ENCODE data around the gene PDGFD.

PDGFD gene

DNA sequence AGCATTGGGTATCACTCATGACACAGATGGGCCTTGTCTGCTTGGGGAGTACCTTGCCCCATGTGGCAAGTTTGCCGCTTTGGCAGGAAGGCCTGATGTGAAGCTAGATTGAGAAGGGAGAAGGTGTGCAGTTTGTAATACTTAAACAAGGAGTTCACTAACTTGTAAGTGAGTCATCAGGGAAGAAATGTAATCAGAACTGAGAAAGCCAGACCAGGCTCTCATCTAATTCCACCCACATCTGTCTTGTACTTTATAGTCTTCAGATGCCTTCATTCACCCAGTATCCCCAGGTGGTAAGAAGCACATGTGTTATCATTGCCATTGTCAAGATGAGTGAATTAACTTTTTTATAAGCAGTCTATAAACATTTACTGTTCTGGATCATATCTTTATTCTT is 243.5 kb downstream of the PDGFD start:
- peak; percentile 71 for DNase-seq (ENCODE audit: low read depth)

DNA sequence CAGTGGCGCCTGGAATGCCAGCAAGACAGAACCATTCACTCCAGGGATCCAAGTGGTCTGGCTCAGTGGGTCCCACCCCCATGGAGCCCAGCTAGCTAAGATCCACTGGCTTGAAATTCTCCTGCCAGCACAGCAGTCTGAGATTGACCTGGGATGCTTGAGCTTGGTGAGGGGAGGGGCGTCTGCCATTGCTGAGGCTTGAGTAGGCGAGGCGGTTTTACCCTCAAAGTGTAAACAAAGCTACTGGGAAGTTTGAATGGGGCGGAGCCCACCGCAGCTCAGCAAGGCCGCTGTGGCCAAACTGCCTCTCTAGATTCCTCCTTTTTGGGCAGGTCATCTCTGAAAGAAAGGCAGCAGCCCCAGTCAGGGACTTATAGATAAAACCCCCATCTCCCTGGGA is 253.2 kb downstream of the PDGFD start:
- DNase-seq (ENCODE audit: low read depth), result peak; percentile 36

DNA sequence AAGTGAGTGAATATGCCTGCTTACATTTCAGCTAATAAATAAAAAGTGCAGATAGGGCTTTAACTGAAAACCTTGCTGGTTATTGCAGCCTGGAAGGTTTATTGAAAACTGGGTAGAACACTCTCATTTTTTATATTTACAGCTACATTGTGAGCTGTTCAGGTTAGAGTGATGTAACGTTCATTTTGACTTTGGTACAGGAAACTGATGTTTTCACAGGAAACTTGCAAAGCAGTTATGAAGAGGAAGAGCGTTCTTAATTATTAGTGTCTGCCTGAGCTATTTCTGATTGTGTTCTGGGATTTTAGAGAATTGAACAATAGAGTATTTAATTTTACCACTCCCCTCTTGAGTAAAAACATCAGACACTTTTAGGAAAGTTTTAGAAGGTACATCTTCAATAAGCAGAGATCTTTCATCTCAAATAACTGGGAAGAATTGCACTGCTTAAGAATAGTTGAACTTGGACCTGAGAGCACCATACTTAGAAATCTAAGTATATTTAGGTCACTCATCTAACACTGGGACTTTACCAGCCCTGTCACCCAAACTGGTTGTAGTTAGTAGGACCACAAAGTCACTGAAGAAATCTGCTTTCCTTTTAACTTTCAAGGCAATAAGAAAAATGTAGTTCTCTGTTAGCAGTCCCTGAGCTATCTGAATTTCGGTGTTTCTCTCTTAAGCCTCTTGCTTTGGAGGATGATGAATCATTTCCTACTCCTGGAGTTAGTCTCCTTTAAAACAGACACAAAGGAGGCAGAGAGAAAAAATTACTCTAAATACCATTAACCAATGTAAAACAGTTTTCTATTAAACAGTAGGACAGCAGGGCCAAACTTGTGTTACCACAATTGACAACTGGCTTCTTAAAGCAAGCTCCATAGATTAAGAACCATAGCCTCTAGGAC is 256.1 kb downstream of the PDGFD start:
- DNase-seq (ENCODE audit: low read depth), result peak; percentile 63

DNA sequence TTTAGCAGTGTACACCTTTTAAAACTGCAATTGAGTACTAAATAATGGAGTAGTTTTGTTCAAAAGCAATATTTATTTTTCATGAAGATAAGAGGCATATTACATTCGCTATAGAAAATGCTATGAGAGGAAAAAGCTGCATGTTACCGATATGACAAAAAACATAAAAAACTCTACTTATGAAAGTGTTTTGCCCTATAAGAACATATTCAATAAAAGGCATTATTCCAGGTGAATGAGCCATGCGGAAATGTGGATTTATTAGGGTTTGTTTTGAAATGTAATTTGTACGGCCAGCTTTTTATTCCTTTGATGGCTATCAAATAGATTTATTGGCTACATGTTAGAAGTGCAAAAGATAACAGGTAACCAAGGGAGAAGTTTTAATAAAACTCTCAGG is 256.8 kb downstream of the PDGFD start:
- no peak for DNase-seq (ENCODE audit: low read depth)

DNA sequence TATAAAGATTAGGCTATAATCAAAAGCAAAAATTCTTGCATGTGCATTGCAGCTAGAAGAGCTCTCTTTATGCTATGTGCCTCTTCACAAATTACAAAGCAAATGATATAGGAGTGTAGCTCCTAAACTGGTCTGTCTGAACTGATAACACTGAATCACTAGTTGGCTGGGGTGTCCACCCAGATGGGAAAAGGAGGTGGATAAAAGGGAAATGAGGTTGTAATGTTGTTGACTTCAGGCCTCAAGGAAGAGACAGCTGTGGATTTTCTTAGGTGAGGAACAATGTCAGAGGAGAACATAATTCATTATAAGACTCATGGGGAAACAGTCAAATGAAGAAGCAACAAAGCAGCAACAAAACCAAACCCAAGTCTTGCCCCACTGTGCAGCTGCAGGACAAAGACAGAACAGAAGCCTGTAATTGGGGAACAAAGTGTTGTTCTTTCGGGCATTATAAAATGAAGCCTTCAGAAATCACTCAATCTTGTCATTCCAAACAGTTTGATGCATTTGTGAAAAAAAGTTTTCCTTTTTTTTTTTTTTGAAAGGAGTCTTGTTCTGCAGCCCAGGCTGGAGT is 257.6 kb downstream of the PDGFD start:
- no peak for DNase-seq (ENCODE audit: low read depth)

DNA sequence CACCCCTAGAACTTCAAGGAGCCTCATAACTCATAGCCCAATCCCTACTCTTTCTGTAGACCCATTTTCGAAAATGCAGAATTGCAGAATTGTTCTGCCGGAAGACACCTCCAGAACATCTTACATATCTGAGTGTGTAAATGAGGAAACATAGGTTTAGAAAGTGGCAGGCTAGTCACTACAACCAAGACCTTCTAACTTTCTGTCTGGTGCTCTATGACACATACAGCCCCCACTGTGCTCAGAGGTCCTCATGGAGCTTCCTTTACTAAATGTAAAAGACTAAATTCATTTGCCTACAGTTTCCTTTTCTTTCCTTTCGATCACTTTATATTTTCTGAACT is 259.7 kb downstream of the PDGFD start:
- no peak for DNase-seq (ENCODE audit: low read depth)

DNA sequence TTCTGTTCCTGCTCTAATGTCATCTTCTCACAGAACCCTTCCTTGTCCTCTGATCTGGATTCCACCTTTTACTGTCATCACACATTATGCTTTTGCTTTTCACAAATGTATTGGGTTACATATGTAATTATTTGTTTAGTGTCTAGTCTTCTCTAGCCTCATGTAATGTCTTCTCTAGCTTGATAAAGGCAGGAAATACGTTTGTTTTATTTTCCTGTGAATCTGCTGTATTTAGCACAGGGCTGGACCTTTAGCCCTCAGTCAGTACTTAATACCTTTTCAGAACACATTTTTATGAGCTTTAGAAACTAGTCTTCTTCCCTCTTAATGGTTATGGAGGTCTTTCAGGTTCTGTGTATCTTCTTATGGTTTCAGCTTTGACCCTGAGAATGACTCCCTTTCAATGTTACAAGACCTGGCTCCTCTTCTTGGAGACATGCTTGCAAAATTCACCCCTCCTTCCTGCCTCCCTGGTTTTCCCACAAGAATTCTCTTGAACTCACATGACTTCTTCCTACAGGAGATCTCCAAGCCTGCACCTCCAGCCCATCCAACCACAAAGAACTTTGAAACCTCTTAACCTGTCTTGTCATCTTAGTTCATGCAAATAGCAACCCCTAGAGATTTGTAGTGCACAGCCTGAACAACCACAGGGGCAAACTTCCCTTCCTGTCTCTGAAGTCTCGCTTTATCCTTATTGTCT is 260.2 kb downstream of the PDGFD start:
- peak; percentile 64 for DNase-seq (ENCODE audit: low read depth)

DNA sequence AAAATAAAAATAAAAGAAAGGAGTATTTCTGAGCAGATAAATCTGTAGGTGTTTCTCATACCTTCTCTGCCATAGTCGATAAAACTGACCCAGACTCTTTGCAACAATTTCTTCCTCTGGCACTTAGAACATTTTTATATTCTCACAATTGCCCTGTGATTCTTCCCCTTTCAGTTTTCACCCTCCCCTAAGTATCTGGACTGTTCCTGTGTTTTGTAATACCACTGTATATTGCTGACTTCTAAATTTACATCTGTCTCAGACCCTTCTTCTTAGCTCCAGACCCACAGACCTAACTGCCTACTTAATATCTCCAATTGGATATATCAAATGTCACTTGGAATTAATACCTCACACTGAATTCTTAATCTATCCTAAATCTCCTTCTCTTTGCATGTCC is 261.0 kb downstream of the PDGFD start:
- no peak for DNase-seq (ENCODE audit: low read depth)

DNA sequence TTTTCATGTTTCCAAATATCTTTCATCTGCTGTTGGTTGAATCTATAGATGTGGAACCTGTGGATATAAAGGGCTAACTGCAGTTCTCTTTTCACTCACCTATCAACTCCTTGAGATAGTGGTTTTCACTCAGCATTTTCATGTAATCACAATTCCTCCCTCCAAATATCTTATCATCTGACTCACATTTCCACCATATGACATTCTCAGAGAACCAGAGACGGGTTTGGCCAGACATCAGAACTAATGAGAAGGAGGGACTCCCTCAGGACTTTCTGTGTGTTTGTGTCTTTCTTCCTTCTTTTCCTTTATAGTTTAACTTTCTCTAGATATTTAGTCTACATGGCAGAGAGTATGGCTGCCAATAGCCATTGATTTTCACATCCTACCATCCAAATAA is 262.3 kb downstream of the PDGFD start:
- DNase-seq (ENCODE audit: low read depth), result peak; percentile 68

DNA sequence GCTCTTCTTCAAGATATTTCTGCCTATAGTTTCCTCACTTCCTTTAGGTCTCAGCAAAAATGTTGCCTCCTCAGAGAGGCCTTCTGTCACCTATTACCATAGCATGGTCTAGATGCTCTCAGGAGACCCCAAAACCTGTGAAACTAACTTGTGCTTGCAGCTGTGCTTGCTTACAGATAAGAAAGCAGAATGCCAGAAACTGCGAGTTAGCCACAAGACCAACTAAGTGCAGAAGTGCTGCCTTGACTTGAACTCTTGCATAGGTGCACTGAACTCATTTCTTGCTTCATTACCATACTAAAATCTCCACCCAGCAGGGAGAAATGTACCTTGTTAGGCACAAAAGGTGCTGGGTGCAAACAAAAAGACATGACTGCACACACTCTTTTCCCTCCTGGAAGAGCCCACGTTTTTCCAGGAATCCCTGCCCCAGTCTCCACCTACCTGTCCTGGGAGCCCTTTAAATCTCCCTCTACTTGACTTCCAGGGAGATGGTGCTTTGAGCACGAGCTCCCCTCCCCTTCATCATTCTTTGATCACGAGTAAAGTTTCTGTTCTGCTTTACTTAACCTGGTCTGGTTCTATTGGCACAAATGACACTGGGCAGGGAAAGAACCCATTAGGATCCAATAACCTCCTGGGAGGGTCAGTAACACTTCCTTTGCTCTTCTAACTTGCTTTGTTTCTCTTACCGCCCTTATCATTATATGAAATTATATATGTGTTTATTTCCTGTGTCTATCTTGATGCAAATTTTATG is 265.2 kb downstream of the PDGFD start:
- no peak for DNase-seq (ENCODE audit: low read depth)

DNA sequence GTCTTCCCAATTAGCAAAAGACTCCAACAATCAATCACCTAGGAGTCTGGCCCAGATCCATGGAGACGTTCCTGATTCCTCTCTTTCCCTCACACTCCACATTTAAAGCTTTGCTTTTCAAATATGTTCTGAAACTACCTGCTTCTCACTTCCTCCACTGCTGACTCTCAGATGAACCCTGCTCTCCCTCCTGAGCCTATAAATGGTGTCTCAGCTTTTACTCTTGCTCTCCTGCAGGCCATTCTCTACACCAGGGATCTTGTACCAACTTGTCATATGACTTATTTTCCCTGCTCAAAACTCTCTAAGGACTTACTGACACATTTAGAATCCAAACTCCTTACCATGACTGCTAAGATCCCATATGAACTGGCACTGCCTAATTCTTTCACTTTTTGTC is 265.9 kb downstream of the PDGFD start:
- no peak for DNase-seq (ENCODE audit: low read depth)

DNA sequence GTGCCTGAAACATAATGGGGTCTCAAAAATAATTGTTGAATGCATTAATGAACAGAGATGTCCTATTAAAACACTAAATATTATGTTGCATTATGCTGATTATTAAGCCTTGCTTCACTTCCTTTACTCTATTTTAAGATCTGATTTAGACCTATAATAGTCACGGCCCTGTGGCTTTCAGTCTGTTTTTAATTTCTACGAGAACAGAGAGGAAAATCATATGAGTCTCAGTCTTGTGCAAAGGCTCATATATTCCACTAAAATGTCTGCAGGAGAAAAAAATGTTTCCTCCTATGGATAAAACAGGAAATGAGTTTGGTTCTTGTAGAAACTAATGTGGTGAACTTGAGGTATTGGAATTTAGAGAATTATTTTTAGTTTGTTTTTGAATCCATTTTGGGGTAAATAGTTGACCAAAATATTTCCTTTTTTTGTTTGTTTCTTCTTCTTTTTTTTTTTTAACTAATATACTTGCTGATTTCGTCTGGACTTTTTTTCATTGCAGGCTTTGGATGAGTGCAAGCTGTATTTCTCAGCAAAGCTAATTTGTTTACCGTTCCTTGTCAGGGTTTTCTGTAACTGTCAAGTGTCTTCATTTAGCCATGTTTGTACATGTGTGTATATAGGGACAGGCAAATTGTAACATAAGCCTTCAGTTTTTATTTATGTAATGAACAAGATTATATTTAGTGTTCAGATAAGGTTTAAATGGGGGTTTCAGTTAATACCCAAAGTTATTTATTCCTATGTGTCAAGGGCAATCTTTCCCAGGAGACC is 266.6 kb downstream of the PDGFD start:
- DNase-seq (ENCODE audit: low read depth), result no peak

DNA sequence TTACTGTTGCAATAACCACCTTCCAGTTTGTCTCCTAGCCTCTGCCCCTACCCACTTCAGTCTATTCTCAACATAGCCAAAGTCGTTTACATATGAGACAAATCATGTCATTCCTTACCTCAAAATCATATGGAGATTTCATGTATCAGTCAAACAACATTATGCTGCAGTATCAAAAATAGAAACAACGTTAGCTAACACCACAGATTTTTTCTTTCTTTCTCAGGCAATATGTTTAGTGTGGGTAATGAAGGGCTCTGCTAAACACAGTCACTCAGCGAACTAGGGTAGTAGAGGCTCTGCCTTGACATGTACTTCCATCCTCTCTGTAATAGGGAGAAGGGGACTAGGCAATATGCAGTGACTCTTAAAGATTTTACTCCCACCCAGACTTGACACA is 268.8 kb downstream of the PDGFD start:
- no peak for DNase-seq (ENCODE audit: low read depth)

DNA sequence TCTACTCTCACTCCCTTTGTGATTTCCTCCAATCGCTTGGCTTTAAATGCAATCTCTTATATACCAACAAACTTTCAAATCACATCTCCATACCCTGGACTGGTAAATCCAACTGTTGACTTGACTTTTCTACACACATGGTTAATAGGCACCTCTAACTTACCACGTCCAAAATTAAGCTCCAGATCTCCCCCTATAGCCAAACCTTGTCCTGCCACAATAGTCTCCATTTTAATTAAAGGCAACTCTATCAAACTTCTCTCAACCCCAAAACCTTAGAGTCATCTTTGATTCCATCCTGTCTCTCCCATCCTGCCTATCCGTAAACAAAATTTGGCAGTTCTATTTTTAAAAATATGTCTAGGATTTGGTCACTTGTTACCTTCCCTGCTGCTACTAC is 269.3 kb downstream of the PDGFD start:
- DNase-seq (ENCODE audit: low read depth), result no peak

DNA sequence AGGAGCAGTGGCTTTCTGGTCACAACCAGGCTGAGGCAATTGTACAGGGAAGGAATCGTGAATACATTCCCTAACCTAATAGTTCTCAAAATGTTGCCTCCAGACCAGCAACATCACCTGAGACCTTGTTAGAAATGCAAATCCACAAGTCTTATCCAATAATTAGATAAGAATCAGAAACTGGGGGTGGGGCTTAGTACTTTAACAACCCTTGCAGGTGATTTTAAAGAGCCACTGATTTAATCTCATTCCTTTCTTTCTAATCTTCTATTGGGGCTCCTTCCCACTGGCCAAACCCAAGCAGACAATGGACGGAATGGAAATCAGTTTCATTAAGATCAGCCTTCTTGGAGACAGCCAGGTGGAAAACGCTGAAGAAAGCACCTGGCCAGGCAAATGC is 269.9 kb downstream of the PDGFD start:
- no peak for DNase-seq (ENCODE audit: low read depth)

DNA sequence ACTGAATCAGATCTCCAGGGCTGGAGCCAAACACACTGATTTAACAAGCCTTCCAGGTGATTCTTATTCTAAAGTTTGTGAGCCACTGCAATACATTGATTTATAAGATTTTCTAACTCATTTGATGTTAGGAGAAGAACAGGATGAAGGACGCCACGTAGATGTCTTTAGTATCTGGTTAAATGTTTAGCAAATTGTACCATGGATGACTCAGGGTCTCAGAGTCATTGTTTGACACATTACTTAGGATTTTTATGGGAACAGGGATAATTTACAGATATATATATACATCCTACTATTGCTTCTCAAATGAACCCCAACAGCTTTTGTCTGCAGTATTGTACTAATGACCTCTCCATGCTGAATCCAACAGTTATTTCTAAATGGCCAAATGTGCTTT is 270.6 kb downstream of the PDGFD start:
- DNase-seq (ENCODE audit: low read depth), result no peak

DNA sequence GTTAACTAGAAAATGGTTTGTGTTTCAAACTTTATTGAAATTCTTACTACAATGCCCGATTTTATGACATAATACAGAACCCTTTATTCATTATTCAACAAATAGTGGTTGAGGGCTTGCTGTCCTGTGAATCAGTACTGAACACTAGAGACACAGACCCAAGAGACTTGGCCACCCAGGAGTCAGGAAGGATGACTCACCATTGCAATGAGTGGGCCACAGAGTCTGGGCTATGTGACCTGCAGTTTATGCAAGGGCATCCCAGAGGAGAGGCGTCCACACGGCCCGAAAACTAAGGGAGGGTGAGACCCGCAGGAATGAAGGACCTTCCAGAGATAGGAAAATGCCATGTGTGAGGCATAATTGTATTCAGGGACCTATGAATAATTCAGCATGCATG is 271.3 kb downstream of the PDGFD start:
- peak; percentile 45 for DNase-seq (ENCODE audit: low read depth)

DNA sequence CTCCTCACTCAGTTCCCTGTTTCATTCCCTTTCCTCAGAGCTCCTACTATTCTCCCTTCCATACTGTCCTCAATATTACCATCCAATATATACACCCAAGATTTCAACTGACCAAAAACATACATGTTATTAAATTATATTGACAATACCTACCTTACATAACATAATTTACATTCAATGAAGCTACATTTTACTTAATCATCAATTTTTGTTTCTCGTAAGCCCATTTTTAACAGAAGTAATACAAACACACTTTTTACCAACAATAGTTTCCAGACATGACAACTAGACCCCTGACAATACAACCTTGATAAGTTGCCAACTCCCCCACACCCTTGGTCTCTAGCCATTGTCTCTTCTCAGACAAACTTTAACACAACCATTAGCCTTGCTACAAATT is 273.3 kb downstream of the PDGFD start:
- no peak for DNase-seq (ENCODE audit: low read depth)

DNA sequence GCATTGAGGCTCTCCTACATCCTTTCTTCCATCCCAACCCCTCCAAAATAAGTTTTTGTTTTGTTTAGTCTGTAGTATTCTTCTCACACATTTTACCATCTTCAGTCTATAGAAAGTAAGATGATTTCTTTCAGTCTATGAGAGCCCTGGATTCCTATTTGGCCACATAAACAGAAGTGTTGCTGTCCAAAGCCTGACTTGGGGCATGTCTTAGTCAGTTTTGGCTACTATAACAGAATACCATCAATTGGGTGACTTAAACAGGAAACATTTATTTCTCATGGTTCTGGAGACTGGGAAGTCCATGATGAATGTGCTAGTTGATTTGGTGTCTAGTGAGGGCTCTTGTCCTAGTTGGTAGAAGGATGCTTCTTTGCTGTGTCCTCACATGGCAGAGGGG is 274.3 kb downstream of the PDGFD start:
- DNase-seq (ENCODE audit: low read depth), result peak; percentile 18

DNA sequence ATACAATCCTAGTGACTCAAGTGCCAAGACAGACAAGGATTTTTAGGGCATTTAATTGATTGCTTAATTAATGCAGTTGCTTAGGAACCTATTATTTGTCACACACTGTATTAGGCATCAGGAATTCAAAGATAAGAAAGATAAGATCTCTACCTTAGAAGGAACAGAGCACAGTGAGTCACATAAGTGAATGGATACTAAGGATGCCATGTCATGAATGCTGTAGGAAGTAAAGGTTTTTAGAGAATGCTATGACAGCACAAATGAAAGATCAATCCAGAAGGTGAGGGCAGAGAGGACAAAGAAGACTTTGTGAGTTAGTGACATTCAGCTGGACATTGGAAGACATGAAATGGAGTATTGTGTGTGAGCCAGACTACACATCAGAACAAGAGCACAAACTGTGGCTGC is 275.4 kb downstream of the PDGFD start:
- peak; percentile 13 for DNase-seq (ENCODE audit: low read depth)

DNA sequence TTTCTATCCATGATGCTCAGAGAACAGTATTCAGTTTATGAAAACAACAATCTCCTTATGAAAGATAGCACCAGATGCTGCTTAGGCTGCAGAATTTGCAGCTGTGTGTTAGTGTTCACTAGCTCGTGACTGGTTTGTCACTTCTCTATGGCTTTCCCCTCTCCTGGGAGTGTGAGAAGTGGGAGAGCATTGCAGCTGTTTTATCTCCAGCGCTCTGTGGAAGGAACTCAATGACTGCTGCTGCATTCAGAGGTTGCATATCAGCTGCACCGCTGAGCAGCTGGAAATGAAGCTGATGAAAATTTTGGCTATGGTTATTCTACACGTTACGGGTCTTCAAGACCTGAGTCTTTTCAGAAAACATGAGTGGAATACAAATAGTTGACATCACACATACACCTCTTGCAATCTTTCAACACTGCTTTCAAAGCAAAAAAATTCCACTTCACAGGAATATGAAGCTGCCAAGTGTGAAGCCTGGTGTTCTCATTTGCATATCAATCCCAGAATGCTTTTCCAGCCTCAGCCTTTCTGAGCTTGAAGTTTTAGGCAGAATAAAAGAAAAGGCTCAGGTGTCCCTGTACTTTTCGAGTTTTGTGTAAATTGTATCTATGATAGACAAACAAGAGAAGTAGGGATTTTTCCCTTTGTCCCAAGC is 276.8 kb downstream of the PDGFD start:
- no peak for DNase-seq (ENCODE audit: low read depth)
